GM21717 (cell line): Measurements from ENCODE around the gene ASPRV1.
"Not testable (repeated sequence)": the region's sequence is repeated elsewhere in the genome, so short reads cannot be mapped to it uniquely, and the experiment has no call there.

Experiments used
- ATAC-seq: cut with Tn5 transposase; IDR thresholded peaks from one replicate; pipeline ENCODE4 v1.9.1; 2021; ENCODE audit warnings: mild to moderate bottlenecking, moderate library complexity; ENCODE audit not compliant: unreplicated experiment

The ASPRV1 gene

GRCh38 chr2:69962986-69963730 is 1.7 kb upstream of the ASPRV1 start:
- ATAC-seq: no peak

- ATAC-seq: no peak
These were observed 610 bp downstream of the ASPRV1 start for GRCh38 chr2:69960821-69961220.

- ATAC-seq: no peak
These were observed 2.0 kb downstream of the ASPRV1 start for GRCh38 chr2:69959425-69959824.

GRCh38 chr2:69958480-69958879 is 3.0 kb downstream of the ASPRV1 start:
- no peak for ATAC-seq

GRCh38 chr2:69957965-69958364 is 3.5 kb downstream of the ASPRV1 start:
- no peak for ATAC-seq

- no peak for ATAC-seq
These were observed 4.9 kb downstream of the ASPRV1 start for GRCh38 chr2:69956475-69956979.

- ATAC-seq: no peak
These were observed 6.4 kb downstream of the ASPRV1 start for GRCh38 chr2:69955029-69955428.

GRCh38 chr2:69954084-69954483 is 7.3 kb downstream of the ASPRV1 start:
- no peak for ATAC-seq

- ATAC-seq: no peak
These were observed 8.9 kb downstream of the ASPRV1 start for GRCh38 chr2:69952336-69953115.

GRCh38 chr2:69950671-69951070 is 10.8 kb downstream of the ASPRV1 start:
- not testable (repeated sequence) for ATAC-seq

- ATAC-seq: no peak
These were observed 11.2 kb downstream of the ASPRV1 start for GRCh38 chr2:69950241-69950640.

- no peak for ATAC-seq
These were observed 12.3 kb downstream of the ASPRV1 start for GRCh38 chr2:69948963-69949645.

GRCh38 chr2:69948032-69948962 is 13.1 kb downstream of the ASPRV1 start:
- ATAC-seq: no peak

- no peak for ATAC-seq
These were observed 14.0 kb downstream of the ASPRV1 start for GRCh38 chr2:69947325-69947931.

GRCh38 chr2:69946351-69947324 is 14.8 kb downstream of the ASPRV1 start:
- ATAC-seq: no peak

- no peak for ATAC-seq
These were observed 15.5 kb downstream of the ASPRV1 start for GRCh38 chr2:69945941-69946340.

- ATAC-seq: no peak
These were observed 16.0 kb downstream of the ASPRV1 start for GRCh38 chr2:69945441-69945840.

GRCh38 chr2:69944756-69945155 is 16.7 kb downstream of the ASPRV1 start:
- no peak for ATAC-seq
